ENCODE data around the gene DNAJB12.
"Not testable (repeated sequence)": the region's sequence is repeated elsewhere in the genome, so short reads cannot be mapped to it uniquely, and the experiment has no call there.

DNAJB12 gene

DNA sequence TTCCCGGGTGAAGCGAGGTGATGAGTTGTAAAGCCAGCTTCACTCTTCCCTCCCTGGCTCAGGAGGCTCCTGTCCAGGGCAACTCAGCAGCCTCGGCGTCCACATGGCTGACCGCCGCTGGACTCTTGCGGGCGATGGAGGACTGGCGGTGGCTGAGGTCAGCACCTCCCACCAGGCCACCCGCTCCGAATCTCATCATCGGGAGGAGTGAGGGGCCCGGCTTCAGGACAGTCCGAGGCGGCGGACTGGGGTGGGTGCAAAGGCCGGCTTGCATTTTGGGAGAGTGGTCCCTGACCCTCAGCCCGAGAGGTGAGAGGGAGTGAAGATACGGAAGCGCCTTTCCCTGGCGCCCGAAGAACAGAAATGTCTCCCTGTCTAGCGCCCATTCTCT lies 759 bp downstream of the DNAJB12 start:
- no peak for DNase-seq (ENCODE audit: low read depth in 3 of 3, low spot score in 1 of 3)

DNA sequence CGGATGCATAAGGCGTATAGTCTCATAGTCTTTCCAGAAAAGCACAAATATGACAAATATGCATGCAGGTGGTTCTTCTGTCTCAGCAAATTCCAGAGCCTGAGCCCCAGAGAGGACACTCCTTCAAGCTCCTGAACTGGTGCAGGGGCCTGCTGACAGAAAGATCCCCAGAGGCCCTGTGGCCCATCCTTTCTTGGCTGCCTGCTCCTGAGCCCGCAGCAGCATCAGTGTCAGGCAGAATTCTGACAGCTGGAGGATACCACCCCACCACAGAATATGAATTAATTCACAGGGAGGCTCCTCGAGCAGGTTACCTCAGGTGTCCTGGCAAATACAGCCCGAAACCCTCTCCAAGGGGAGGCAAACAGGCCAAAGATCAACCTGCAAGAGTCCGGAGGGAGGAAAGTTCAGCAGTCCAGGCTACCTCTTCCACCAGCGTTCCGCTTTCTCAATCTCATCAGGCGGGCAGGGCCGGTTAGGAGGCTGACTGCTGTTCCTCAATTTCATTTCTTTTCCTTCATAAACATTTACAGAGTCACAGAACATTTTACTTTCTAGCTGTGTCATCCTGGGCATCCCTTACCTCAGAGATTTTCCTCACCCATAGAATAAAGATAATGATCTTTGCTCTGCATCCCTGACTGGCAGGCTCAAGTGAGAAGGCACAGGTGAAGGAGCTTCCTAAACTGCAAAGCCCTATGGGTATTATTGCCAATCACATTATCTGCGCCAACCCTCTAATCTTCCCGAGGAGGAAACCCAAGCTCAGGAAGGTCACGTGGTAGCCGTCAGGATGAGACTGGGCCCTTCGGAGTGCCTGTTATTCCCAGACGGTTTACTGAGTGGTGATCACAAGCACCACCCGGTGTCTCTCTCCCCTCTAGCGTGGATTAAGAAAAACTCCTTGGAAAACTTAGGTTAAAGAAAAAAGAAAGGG lies 1.4 kb downstream of the DNAJB12 start:
- no peak for DNase-seq (ENCODE audit: low read depth in 3 of 3, low spot score in 1 of 3)

DNA sequence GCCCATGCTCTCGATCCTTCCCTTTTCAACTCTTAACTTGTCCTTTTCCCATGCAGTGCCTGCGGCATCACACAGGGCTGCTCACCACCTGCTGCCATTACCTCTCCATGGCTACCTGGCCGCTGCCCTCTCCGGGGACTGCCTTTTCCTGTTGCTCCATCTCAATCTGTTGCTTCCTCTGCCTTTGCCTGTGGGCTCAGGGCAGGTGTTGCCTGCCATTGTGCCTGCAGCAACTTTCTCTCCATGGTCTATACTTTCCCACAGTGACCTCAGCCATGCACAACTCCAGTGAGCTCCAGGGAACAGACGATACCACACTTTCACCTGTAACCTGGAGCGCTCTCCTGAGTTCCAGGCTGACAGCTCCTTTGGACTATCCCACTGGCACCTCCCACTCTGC lies 3.2 kb downstream of the DNAJB12 start:
- DNase-seq (ENCODE audit: low read depth in 3 of 3, low spot score in 1 of 3) = no peak

DNA sequence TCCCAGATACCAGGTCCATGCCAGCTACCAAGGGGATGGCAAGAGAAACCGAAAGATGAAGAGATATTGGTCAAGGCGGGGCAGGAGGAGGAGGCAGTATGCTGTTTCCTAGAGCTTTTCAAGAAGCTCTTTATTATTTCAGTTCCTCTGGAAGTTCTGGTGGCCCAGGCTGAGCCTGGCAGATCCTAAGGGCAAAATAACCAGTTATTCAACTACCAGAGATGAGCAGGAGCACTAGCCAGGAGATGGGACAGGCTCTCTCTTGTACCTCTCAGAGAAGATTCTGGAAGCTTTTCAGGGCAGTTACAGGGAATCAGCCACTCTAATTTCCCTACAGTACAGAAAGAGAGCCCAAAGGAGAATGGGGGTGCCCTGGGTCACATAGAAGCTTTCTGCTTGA lies 5.3 kb downstream of the DNAJB12 start:
- no peak for DNase-seq (ENCODE audit: low read depth in 3 of 3, low spot score in 1 of 3)

DNA sequence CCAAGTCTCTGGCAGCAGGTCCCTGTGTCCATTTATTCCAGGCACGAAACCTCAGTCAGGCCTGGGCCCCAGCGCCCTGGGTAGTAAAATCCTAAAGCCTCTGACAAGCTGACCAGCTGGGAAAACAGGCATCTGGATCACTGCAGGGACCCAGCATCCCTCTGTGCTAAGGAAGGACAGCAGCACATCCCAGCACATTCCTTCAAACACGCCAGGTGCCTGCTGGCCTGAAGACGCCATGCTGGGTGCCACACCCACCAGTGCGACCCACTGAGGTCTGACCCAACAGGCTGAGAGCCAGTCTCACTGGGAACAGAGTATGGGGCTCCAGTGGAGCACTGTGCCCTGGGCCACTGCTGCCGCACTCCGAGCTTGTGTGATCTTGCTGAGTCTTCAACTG lies 6.4 kb downstream of the DNAJB12 start:
- no peak for DNase-seq (ENCODE audit: low read depth in 3 of 3, low spot score in 1 of 3)

DNA sequence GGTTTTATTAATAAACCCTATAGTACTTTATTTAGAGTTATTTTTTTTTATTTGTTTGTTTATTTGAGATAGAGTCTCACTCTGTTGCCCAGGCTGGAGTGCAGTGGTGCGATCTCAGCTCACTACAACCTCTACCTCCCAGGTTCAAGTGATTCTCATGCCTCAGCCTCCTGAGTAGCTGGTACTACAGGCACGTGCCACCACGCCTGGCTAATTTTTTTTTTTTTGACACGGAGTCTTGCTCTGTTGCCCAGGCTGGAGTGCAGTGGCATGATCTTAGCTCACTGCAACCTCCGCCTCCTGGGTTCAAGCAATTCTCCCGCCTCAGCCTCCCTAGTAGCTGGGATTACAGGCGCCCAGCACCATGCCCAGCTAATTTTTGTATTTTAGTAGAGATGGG lies 8.6 kb downstream of the DNAJB12 start:
- not testable (repeated sequence) for DNase-seq (ENCODE audit: low read depth in 3 of 3, low spot score in 1 of 3)

DNA sequence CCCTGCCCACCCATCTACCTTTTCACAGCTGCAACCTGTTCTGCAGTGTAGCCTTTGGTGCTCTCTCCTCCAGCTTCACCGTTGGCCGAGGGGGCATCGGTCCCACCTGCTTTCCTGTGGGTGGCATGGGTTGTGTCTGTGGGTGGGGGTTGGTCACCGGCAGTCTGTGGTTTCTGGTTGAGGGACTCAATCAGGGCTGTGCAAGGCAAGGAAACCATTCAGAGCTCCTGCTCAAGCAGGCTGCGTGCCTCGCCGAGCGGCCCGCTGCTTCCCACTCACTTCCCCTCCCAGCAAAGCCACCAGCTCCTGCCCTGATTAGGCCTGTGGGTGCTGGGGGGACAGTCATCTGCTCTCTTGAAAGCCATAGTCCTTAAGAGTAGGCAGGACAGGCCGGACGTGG lies 9.8 kb downstream of the DNAJB12 start:
- no peak for DNase-seq (ENCODE audit: low read depth in 3 of 3, low spot score in 1 of 3)

DNA sequence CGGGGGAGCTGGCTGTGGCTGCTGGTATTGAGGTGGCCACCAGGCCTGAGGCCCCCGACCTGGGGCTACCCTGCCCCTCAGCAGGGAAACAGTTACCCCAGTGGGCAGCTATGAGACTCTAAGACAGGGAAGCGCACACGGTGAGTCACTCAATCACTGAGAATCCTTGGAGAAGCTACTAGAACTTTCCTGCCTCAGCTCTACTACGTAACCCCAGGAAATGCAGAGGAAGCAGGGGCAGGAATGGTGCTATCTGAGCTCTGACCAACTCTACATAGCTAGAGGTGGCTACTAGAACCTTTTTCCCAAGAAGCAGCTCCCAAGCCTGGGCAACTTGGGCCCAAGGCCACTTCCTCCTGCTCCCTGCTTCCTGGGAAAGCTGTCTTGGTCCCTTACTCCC lies 11.8 kb downstream of the DNAJB12 start:
- no peak for DNase-seq (ENCODE audit: low read depth in 3 of 3, low spot score in 1 of 3)

DNA sequence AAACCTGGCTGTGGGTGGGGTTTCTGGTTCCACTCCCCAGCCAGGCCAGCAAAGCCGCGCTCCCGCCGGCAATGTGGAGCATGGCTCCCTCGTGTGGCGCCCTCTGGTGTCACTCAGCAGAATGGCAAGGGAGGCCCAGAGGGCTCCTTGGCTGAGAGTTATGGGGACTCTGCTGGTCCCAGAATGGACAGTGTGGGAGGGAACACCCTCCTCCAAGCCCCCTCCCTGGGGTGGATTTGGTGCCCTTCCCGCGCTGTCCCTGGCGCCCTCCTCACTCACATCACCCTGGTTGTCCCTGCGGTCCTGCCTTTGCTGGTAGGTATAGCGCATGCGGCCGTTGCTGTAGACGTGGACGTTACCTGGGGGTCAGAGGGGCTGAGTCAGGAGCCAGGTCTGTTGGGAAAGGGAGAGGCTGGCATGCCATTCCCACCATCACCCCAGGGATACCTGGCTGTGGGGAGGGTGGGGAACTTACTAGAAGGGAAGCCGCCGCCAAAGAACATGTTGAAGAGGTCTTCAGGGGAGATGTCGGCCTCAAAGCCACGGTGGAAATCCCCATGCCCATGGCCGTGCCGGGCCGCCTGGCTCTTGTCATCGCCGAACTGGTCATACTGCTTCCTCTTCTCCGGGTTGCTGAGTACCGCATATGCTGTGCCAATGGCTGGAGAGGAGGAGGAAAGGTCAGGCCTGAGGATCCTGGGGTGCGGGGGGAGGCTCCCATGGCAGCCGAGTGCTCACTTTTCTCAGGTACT lies 14.0 kb downstream of the DNAJB12 start:
- peak in 2 of 3 donors; percentile 60 to 71 for DNase-seq (ENCODE audit: low read depth in 3 of 3, low spot score in 1 of 3)

DNA sequence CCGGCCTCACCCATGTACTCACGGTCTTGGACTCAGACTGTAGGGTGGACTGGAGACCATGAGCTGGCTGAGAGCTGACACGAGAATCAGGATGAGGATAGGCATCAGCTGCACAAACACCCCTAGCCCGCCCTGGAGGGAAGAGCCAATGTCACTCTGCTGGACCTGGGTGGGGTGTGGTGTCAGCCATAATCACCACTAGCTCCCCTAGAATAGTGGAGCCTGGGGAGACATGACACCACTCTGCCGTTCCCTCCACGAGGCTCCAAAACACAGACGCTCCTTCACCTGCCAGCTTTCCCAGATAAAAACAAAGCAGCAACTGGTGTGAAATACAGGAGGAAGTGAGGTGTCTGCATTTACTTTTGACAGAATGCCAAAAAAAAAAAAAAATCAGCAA lies 16.5 kb downstream of the DNAJB12 start:
- no peak for DNase-seq (ENCODE audit: low read depth in 3 of 3, low spot score in 1 of 3)

DNA sequence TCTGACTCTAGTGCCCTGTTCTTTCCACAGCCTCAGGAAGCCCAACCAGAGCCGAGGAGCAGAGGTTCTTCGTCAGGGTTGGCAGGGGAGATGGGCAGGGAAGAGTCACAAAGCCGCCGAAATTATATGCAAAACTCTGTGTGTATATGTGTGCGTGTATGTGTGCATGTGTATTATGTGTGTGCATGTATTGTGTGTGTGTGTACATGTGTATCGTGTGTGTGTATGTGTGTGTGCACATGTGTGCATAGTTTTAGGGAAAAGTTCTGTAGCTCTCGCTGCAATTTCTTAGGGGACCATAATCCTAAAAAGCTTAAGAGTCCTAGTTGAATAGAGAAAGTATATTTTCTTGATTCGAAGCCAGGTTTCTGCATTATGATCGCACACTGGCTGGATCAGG lies 17.0 kb downstream of the DNAJB12 start:
- no peak for DNase-seq (ENCODE audit: low read depth in 3 of 3, low spot score in 1 of 3)

DNA sequence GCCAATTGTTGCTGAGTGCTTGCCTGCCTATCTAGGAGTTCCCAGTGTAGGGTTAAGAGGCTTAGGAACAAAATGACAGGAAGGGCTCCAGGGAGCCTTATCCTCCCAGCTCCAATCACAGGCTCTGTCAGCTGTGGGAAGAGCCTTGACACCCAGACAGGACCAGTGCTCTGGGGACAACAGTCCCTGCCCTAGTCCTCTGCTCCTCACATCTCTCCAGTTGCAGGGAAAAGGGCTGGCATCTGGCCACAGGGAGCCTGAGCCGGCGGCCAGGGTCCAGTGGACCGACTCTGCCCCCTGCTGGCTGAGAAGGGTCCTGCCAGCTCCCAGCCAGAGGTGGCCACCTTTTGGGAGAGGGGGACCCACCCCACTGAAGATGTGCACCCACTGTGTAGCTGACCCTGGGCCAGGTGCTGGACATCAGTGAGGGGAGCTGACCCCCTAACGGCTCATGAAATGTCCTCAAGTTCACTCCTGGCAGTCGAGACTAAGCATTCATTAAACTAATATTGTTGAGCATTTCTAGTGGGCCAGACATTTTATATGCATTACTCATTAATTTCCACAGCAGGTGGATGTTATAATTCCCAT lies 17.6 kb downstream of the DNAJB12 start:
- peak in 2 of 3 donors; percentile 41 to 60 for DNase-seq (ENCODE audit: low read depth in 3 of 3, low spot score in 1 of 3)

DNA sequence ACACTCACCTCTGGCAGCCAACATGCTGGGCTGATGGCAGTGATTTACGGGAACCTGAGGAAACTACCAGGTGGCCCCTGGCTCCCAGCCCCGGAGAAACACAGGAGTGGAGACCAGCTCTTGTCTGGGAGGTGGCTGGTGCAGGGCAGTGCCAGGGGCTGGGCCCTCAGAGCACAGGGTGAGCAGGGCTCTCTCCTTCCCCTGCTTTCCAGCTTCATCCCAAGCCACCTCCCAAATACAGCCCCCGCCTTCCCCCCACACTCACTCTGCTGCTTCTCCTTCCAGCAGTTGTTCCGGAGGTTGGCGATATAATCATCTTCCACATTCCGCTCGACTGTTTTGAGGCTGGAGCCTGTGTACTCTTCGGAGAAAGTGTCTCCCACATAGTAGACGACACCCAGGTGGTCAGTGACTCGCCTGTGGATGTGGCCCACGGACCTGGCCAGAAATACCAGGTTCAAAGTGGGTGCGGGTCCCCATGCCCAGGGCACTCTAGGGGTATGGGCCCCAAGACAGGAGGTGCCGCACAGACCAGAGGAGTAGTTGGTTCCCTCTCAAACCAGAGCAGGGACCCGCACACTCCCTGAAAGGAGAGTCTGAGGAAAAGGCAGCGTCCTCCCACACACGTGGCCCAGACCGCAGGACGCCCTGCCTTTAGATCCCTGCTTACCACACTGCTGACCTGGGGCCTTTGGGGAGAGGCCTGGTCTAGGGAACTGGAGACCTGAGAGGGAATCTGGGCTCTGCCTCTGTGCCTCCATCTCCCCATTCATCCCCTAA lies 18.3 kb downstream of the DNAJB12 start:
- DNase-seq (ENCODE audit: low read depth in 3 of 3, low spot score in 1 of 3) = no peak

DNA sequence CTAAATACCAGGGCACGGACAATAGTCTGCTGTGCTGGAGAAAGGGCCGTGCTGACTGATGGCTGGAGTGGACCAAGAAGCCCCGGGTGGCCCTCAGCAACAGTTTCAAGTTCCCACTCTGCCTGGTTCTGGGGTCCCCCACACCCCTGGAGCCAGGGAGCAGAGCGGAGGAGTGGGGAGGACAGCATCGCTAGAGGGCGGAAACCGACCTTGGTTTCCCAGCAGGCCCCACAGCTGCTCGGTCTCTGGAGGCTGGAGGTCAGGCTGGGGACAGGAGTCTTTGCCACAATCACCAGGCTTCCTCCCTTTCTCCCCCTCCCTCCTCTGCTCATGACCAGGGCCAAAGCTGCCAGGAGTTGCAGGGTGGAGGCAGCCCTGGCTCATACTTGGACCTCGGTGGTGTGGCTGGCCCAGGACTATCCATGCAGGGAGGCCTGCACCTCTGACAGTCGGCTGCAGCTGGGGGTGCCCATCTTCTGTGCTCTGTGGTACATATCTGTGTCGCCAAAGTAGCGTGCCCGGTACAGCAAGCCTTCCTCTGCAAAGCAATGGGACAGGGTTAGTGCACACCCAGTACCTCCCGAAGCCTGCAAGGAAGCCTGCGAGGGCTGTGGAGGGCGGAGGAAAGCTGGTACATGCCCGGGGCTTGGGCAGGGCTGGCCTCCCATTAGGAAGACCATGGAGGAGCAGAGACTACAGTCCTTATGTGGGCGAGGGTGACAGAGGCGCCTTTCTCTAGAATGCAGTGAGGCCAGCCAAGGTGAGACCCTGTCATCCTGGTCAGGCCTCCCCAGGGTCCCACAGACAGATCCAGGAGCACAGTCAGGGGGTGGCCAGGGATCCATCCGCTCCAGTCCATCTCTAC lies 19.1 kb downstream of the DNAJB12 start:
- DNase-seq (ENCODE audit: low read depth in 3 of 3, low spot score in 1 of 3) = no peak

DNA sequence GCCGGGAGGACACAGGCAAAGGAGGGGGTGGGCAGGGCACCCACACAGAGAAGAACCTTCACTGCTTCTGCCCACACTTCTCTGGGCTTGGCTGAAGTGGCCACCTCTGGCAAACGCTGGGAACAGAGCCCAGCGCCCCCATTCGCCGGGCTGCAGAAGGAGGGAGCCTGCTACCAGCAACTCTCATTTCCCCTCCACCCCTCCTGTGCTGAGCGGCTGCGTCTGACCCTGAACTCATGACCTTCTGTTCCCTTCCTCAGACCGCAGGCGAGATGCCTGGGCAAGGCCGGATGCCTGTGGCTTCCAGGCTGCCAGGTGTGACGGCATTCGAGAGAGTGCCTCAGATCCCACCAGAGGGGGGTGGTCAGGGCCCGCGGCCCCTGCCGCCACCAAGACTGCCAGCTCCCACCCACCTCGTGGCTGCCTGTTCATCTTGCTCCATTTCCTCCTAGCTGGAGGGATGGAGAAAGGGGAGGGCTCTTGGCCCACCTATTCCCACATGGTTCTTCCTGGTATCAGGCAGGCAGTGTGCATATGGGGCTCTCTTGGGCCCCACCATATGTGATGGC lies 19.8 kb downstream of the DNAJB12 start:
- DNase-seq (ENCODE audit: low read depth in 3 of 3, low spot score in 1 of 3) = peak in 2 of 3 donors; percentile 49 to 54

DNA sequence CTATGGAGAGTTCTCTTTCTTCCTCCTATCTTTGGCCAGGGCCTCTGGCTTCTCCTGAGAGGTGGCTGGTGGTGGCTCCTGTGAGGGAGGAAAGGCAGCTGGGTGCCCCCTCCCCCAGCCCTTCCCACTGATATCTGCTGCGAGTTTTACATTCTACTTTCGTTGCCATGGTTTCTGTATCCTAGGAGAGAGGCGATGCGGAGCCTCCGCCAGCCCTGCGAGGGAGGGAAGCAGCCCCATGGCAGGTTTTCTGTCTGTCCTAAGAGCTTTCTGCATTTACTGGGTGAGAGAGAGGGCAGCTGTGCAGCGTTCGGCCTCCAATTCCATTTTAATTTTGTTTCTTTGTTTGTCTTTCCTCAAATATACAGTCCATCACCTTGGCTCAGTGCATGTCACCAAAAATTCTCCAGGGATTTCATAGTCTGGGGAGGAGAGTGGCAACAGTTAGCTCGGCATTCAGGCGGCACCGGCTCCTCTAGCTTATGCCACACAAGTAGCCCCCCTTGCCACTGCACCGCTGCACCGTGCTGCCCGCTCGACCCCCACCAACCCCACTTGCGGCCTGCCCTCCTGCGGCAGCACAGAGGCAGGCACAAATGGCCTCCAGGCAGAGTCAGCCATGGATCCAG lies 20.4 kb downstream of the DNAJB12 start:
- DNase-seq (ENCODE audit: low read depth in 3 of 3, low spot score in 1 of 3) = no peak

DNA sequence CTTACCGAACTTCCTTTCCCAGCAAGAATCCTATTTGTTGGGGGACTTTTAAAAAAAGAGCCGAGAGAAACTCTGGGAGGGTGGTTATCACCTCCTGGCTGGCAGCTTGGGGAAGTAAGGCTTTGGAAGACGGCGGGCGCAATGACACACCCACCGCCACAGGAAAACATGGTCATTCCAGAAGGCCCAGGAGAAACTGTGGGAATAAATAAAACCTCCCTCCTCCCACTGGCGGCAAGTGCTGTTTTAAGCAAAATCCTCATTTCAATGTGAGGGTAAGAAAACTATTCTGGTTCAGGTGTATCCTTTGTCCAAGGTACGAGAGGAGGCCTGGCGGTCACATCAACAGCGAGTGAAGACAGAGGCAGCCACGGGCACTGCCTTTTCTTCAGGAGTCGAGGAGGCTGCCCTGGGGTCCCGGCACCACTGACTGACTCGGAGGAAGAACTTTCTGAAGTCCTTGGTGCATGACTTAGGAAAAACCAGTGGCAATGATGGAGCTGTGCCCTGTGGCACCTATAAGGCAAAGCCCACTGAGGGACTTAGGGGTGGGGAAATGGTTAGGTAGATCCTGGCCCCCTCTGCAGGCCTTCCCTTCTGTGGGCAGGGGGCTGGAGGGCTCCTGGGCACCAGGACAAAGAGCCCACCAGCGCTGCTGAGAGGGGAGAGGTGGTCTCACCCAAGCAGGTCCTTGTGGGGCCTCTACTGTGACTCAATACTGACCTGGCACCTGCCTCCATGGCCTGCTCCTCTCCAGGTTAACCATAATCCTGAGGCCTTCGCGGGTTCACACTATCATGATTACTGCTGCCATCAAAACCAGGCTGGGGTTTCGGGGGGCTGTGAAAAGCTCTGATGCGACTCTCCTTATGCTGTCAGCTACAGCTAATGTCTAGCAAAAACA lies 21.4 kb downstream of the DNAJB12 start:
- no peak for DNase-seq (ENCODE audit: low read depth in 3 of 3, low spot score in 1 of 3)

DNA sequence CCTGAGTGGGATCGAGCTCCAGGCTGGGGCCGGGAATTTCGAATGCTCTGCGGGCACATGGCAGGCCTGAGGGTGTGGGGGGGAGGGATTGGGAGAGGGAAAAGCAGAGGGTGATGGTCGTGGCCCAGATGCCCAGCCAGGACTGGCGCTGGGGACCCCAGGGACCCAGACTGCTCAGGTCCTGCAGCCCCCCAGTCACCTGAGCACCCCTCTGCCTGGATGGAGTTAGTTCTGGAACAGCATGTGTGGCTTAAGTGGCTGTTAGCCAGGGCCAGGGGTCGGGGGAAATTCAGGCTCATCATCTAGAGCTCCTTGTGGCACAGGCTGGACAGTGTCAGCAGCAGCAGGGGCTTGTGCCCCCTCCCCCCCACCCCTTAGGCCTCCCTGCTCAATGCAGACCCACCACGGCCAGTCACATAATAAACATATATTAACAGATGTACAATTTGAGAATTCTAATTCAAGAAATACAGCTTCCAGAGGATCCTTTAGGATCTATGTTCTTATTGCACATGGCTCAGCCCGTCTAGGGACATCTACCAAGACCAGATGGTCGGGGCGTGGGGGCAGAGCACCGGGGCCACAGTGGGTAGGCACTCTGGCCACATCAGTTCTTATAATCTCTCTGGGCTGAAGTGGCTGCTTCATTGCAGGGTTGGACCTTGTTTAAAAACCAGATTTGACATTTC lies 22.2 kb downstream of the DNAJB12 start:
- no peak for DNase-seq (ENCODE audit: low read depth in 3 of 3, low spot score in 1 of 3)

Data from stimulated activated CD4-positive, alpha-beta T cell treated with anti-CD3 and anti-CD28 coated beads, TNF-alpha, amount 100 ng/mL, for 1 hour (primary cell).